ENCODE results near the gene NUDT3.

DNA sequence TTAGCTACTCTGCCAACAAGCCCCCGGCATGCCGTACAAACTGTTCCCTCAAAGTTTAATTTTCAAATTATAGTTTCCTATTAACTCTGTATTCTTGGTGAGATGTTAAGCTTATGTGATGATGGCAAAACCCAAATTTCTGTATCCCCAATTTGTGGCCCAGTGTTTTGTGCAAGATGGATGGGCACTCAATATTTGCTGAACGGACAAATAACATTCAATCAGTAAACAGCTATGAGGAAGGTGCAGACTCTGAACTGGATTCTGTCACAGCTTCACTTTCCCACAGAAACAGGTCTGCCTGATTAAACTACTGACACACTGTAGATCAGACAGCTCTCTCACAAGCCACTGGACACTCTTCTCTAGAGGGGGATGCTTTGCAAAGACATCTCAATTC lies 54.1 kb downstream of the NUDT3 start:
- TF ChIP-seq, protein P1, sequence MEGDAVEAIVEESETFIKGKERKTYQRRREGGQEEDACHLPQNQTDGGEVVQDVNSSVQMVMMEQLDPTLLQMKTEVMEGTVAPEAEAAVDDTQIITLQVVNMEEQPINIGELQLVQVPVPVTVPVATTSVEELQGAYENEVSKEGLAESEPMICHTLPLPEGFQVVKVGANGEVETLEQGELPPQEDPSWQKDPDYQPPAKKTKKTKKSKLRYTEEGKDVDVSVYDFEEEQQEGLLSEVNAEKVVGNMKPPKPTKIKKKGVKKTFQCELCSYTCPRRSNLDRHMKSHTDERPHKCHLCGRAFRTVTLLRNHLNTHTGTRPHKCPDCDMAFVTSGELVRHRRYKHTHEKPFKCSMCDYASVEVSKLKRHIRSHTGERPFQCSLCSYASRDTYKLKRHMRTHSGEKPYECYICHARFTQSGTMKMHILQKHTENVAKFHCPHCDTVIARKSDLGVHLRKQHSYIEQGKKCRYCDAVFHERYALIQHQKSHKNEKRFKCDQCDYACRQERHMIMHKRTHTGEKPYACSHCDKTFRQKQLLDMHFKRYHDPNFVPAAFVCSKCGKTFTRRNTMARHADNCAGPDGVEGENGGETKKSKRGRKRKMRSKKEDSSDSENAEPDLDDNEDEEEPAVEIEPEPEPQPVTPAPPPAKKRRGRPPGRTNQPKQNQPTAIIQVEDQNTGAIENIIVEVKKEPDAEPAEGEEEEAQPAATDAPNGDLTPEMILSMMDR (IDR thresholded peaks at IDR 0.05) = no peak
- no peak for TF ChIP-seq POLR2A (IDR thresholded peaks at IDR 0.05)
- TF ChIP-seq EP300 (IDR thresholded peaks at IDR 0.05) = no peak
- no peak for TF ChIP-seq POLR2AphosphoS5 (IDR thresholded peaks at IDR 0.05)
